GM12873 (cell line): ENCODE data around the gene GPR156.

ENCODE experiments used
- TF ChIP-seq, protein P1 (sequence below): IDR thresholded peaks from 2 replicates; pipeline ENCODE4 v1.5.1; 2012; ENCODE audit warnings: low read depth, mild to moderate bottlenecking, moderate library complexity, low read length, control low read depth; ENCODE audit not compliant: insufficient read depth; ENCODE audit errors: missing control alignments

Gene GPR156

DNA sequence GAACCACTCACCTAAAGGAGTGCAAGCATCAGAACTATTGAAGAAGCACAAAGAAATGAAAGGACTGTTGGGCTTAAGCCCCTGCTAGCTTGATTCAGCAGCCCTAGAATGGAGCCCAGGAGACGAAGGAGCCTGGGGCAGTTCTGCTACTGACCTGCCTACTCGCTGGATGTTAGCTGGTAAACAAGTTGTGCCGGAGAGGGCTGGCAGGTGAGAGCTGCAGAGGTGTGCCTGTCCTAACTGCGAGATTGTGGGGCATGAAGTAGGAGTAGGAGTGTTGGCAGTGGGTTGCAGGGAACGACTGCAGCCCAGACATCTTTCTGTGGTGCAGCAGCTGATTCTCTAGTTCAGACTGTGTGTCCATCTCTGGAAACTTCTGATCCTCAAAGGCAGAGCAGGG lies 115.6 kb downstream of the GPR156 start:
- TF ChIP-seq, protein P1, sequence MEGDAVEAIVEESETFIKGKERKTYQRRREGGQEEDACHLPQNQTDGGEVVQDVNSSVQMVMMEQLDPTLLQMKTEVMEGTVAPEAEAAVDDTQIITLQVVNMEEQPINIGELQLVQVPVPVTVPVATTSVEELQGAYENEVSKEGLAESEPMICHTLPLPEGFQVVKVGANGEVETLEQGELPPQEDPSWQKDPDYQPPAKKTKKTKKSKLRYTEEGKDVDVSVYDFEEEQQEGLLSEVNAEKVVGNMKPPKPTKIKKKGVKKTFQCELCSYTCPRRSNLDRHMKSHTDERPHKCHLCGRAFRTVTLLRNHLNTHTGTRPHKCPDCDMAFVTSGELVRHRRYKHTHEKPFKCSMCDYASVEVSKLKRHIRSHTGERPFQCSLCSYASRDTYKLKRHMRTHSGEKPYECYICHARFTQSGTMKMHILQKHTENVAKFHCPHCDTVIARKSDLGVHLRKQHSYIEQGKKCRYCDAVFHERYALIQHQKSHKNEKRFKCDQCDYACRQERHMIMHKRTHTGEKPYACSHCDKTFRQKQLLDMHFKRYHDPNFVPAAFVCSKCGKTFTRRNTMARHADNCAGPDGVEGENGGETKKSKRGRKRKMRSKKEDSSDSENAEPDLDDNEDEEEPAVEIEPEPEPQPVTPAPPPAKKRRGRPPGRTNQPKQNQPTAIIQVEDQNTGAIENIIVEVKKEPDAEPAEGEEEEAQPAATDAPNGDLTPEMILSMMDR: no peak

DNA sequence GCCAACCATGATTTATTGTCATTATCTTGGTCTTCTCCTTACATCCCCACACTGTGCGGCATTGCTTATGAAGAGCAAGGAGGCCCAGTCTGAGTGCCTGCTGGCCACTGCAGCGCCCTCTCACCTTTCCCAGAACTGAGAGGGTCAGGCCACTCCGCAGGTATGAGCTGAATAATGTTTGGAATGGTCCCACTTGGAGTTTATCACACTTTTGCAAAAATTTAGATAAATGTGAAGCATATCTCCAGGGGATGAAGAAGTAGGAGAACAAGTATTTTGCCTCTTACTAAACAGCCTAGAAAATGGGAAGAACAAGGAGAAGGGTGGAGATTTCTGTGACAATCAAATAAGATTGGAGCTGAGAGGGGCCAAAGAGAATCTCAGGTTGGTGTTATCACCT lies 116.4 kb downstream of the GPR156 start:
- TF ChIP-seq, protein P1: no peak

DNA sequence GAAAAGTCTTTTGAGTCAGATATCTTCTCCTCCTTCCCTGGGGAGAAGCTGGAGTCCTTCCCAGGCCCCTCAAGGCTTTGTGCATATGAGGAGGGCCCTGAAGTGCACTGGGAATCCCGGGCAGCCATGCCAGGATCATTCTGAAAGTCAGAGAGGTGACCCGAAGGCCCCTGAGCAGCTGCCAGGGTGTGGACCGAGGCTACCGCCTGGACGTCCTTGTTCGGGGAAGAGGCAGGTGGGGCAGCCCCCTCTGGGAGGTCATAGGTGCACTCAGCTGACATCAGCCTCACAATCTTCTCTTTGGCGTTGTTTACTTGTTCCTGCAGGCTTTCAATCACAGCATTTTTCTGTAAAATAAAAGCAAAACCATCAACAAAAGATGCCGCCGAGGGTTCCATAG lies 117.0 kb downstream of the GPR156 start:
- TF ChIP-seq, protein P1: no peak

DNA sequence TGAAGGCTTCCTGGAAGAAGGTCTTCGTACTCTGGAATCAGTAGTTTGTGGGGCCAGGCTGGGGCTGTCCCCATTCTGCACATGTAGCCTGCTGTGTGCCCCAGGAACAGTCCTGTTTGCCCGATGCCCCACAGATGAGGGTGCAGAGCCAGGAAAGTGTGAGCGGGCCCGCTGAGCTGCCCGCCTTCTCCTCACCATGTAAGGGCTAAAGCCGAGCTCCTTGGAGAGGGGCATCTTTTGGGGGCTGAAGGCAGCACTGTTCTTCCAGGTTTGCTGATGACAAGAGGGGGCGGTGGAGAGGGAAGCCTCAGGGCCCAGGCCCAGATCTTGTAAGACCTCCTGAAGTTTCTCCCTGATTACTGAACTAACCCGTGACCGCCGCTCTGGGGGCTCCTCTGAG lies 117.5 kb downstream of the GPR156 start:
- TF ChIP-seq, protein P1: no peak

DNA sequence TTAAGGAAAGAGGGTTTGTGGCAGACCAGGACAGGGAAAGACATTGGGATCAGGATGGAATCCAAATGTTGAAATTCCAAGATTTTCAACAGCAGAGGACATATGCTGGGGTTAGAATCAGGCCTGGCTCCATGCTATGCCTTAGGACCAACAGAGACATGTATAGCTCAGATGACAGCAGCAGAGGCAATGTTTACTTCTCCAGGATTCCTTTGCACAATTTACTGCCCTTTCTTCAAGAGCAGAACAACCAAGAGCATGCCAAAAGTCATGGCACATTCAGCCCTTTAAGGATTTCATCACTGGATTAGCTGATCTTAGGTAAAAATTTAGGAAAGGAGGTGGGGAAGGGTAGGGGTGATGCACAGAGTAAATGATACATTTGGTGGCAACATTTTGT lies 121.2 kb downstream of the GPR156 start:
- TF ChIP-seq, protein P1: no peak

DNA sequence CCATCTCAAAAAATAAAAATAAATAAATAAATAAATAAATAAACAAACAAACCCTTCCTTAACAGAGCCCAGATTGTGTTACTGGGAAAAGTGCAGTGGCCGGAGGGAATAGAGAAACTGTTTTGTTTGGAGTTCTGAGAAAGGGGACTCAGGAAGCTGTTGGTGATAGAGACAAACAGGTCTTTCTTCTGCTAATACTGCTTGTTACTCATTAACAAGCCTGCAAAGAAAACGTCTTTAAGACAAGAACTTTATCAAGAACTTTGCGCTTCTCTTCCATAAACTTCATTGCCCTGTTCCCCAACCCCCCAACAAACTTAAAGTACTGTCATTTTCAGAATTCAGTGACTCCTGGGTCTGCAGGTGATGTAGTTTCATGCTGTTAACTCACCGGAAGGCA lies 122.0 kb downstream of the GPR156 start:
- TF ChIP-seq, protein P1: no peak

DNA sequence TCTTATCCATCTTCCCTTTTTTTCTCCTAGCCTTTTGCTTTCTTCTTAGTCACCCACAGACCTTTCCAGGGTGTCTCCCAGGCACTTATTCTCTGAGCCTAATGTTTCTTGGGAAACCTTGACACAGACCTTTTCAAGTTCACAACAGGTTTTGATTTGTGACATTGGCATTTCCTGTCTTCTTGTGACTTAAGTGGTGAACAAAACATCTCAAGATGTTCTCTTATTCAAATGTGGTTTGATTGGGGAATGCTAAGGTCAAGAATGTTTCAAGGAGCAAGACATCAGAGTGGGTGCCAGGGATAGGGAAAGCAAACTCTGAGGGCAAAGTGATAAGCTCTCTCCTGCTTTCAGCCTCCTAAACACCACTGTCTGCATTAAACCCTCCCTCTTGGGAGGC lies 122.6 kb downstream of the GPR156 start:
- TF ChIP-seq, protein P1: no peak

DNA sequence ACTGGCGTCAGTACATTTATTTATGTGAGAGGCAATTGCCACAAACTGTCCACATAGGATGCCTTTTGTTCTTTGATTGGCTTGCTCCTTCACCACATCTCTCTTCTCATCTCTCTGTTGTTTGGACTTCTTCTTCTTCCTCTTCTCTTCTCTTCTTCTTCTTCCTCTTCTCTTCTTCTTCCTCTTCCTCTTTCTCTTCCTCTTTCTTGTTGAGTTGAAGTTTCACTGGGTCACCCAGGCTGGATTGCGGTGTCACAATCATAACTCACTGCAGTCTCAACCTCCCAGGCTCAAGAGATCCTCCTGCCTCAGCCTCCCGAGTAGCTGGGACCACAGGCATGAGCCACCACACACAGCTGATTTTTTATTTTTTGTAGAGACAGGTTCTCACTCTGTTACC lies 123.1 kb downstream of the GPR156 start:
- TF ChIP-seq, protein P1: no peak
